GM19099 (cell line): ENCODE data around the gene PAK1.

ENCODE experiments used
- POLR2A ChIP-seq: IDR thresholded peaks from 3 replicates; pipeline ENCODE4 v1.6.1; 2011; ENCODE audit warnings: low read depth; ENCODE audit not compliant: insufficient read length; ENCODE audit errors: extremely low read depth

PAK1 gene

GRCh38 chr11:77407613-77408012, 66.3 kb downstream of the PAK1 start:
- no peak for TF ChIP-seq POLR2A

GRCh38 chr11:77406396-77406795, 67.5 kb downstream of the PAK1 start:
- no peak for TF ChIP-seq POLR2A

- TF ChIP-seq POLR2A: no peak
Observed at GRCh38 chr11:77403211-77403610, 70.7 kb downstream of the PAK1 start.

GRCh38 chr11:77402218-77402556, 71.7 kb downstream of the PAK1 start:
- no peak for TF ChIP-seq POLR2A

- no peak for TF ChIP-seq POLR2A
Observed at GRCh38 chr11:77401486-77402217, 72.2 kb downstream of the PAK1 start.

- no peak for TF ChIP-seq POLR2A
Observed at GRCh38 chr11:77400775-77401449, 73.0 kb downstream of the PAK1 start.

GRCh38 chr11:77400271-77400670, 73.6 kb downstream of the PAK1 start:
- no peak for TF ChIP-seq POLR2A

GRCh38 chr11:77397631-77398030, 76.3 kb downstream of the PAK1 start:
- no peak for TF ChIP-seq POLR2A

GRCh38 chr11:77396911-77397310, 77.0 kb downstream of the PAK1 start:
- no peak for TF ChIP-seq POLR2A

GRCh38 chr11:77396305-77396704, 77.6 kb downstream of the PAK1 start:
- no peak for TF ChIP-seq POLR2A

- TF ChIP-seq POLR2A: no peak
Observed at GRCh38 chr11:77395460-77396173, 78.3 kb downstream of the PAK1 start.

GRCh38 chr11:77392842-77393241, 81.1 kb downstream of the PAK1 start:
- no peak for TF ChIP-seq POLR2A

- TF ChIP-seq POLR2A: no peak
Observed at GRCh38 chr11:77387701-77388100, 86.2 kb downstream of the PAK1 start.

GRCh38 chr11:77386178-77386577, 87.7 kb downstream of the PAK1 start:
- no peak for TF ChIP-seq POLR2A

- TF ChIP-seq POLR2A: no peak
Observed at GRCh38 chr11:77384571-77384970, 89.3 kb downstream of the PAK1 start.
